ENCODE results near the gene CD79A. TPM values are rescaled to one million over a fixed set of nuclear protein-coding genes. Genes with fewer than 3 reads are reported as not detected.

CD79A gene
- total RNA-seq, 1 donor from 2014 or later: not detected

- Mint-ChIP-seq H3K36me3 (ENCODE audit: low read depth) (peaks cover 31% of the 10 kb centered on the region), H3K27me3 (ENCODE audit: low read depth) (no peaks in the 10 kb centered on the region), H3K9me3 (ENCODE audit: low read depth) (no peaks in the 10 kb centered on the region), H3K27ac (ENCODE audit: unreplicated experiment) (no peak overlapping the region), H3K4me1 (ENCODE audit: low read depth) (no peaks in the 10 kb centered on the region), H3K4me3 (ENCODE audit: unreplicated experiment) (no peak overlapping the region)
- no peak for TF ChIP-seq CTCF (IDR thresholded peaks at IDR 0.05)
- peak; percentile 87 for DNase-seq (ENCODE audit: low spot score)
Observed at GRCh38 chr19:41897820-41898219, 20.7 kb downstream of the CD79A start.

GRCh38 chr19:41898235-41898634 lies 21.2 kb downstream of the CD79A start:
- Mint-ChIP-seq H3K27me3 (ENCODE audit: low read depth) (no peaks in the 10 kb centered on the region), H3K9me3 (ENCODE audit: low read depth) (no peaks in the 10 kb centered on the region), H3K4me1 (ENCODE audit: low read depth) (no peaks in the 10 kb centered on the region), H3K4me3 (ENCODE audit: unreplicated experiment) (no peak overlapping the region), H3K27ac (ENCODE audit: unreplicated experiment) (no peak overlapping the region), H3K36me3 (ENCODE audit: low read depth) (peaks cover 32% of the 10 kb centered on the region)
- TF ChIP-seq CTCF (IDR thresholded peaks at IDR 0.05): no peak
- DNase-seq (ENCODE audit: low spot score): no peak

- no peaks in the 10 kb centered on the region for H3K9me3 Mint-ChIP-seq (ENCODE audit: low read depth)
- DNase-seq (ENCODE audit: low spot score): no peak
- no peak overlapping the region for H3K4me3 Mint-ChIP-seq (ENCODE audit: unreplicated experiment)
- peaks cover 44% of the 10 kb centered on the region for H3K36me3 Mint-ChIP-seq (ENCODE audit: low read depth)
- no peak overlapping the region for H3K27ac Mint-ChIP-seq (ENCODE audit: unreplicated experiment)
- no peak for TF ChIP-seq CTCF (IDR thresholded peaks at IDR 0.05)
- no peaks in the 10 kb centered on the region for H3K27me3 Mint-ChIP-seq (ENCODE audit: low read depth)
- no peaks in the 10 kb centered on the region for H3K4me1 Mint-ChIP-seq (ENCODE audit: low read depth)
Observed at GRCh38 chr19:41901707-41902360, 24.8 kb downstream of the CD79A start.

GRCh38 chr19:41902594-41902993 lies 25.5 kb downstream of the CD79A start:
- DNase-seq (ENCODE audit: low spot score): peak; percentile 75
- Mint-ChIP-seq H3K9me3 (ENCODE audit: low read depth) (no peaks in the 10 kb centered on the region), H3K4me3 (ENCODE audit: unreplicated experiment) (no peak overlapping the region), H3K36me3 (ENCODE audit: low read depth) (peaks cover 49% of the 10 kb centered on the region), H3K4me1 (ENCODE audit: low read depth) (no peaks in the 10 kb centered on the region), H3K27me3 (ENCODE audit: low read depth) (no peaks in the 10 kb centered on the region), H3K27ac (ENCODE audit: unreplicated experiment) (no peak overlapping the region)
- no peak for TF ChIP-seq CTCF (IDR thresholded peaks at IDR 0.05)

- DNase-seq (ENCODE audit: low spot score): peak; percentile 75
- Mint-ChIP-seq H3K4me3 (ENCODE audit: unreplicated experiment) (no peak overlapping the region), H3K4me1 (ENCODE audit: low read depth) (no peaks in the 10 kb centered on the region), H3K36me3 (ENCODE audit: low read depth) (peaks cover 45% of the 10 kb centered on the region), H3K9me3 (ENCODE audit: low read depth) (no peaks in the 10 kb centered on the region), H3K27ac (ENCODE audit: unreplicated experiment) (no peak overlapping the region), H3K27me3 (ENCODE audit: low read depth) (no peaks in the 10 kb centered on the region)
- TF ChIP-seq CTCF (IDR thresholded peaks at IDR 0.05): no peak
Observed at GRCh38 chr19:41903193-41903953, 26.3 kb downstream of the CD79A start.

All from chondrocyte (in vitro differentiated cells).